Fibroblast of lung (primary cell): ENCODE data around the gene FMO4. TPM values are rescaled to one million over a fixed set of nuclear protein-coding genes. Genes with fewer than 3 reads are reported as not detected.

Experiments
- DNase-seq, 2 donors: peaks; one replicate each; pipeline versions ENCODE4 v3.0.0 to v3.0.0-alpha.2; 2010; ENCODE audit warnings: low read depth in 2 of 2
- H2AFZ ChIP-seq: 2 replicates; pipeline ENCODE4 v1.5.1; 2012; ENCODE audit warnings: low read length, control low read depth, inconsistent platforms
- H3K27ac ChIP-seq: 2 replicates; pipeline ENCODE4 v1.5.1; 2011; ENCODE audit warnings: low read length, control low read depth; ENCODE audit not compliant: insufficient read depth
- H3K27me3 ChIP-seq: 2 replicates; pipeline ENCODE4 v1.5.1; 2011; ENCODE audit warnings: mild to moderate bottlenecking, low read length; ENCODE audit not compliant: control insufficient read depth, insufficient read depth
- H3K36me3 ChIP-seq: 2 replicates; pipeline ENCODE4 v1.5.1; 2011; ENCODE audit warnings: low read length; ENCODE audit not compliant: control insufficient read depth, insufficient read depth
- H3K4me1 ChIP-seq: 2 replicates; pipeline ENCODE4 v1.5.1; 2011; ENCODE audit warnings: low read length; ENCODE audit not compliant: control insufficient read depth, insufficient read depth; ENCODE audit errors: extremely low read depth
- H3K4me2 ChIP-seq: 2 replicates; pipeline ENCODE4 v1.5.1; 2011; ENCODE audit warnings: low read length, control low read depth; ENCODE audit not compliant: insufficient read depth; ENCODE audit errors: extremely low read depth
- H3K4me3 ChIP-seq, 4 experiments: fragments of 200-600 bp in 1 of 4; sonication (generic) in 1 of 4; replicated peaks in 1 of 4; 2 replicates each; pipeline ENCODE4 v1.5.1; 2011 to 2016; ENCODE audit warnings: low read length in 4 of 4, low read depth in 3 of 4, mild to moderate bottlenecking in 3 of 4, control low read depth in 2 of 4, inconsistent platforms in 1 of 4, mixed read lengths in 1 of 4; ENCODE audit not compliant: insufficient read depth in 1 of 4; ENCODE audit errors: control extremely low read depth in 1 of 4
- H3K79me2 ChIP-seq: 2 replicates; pipeline ENCODE4 v1.5.1; 2012; ENCODE audit warnings: mild to moderate bottlenecking, low read length, inconsistent platforms; ENCODE audit not compliant: control insufficient read depth, insufficient read depth
- H3K9ac ChIP-seq: 2 replicates; pipeline ENCODE4 v1.5.1; 2011; ENCODE audit warnings: mild to moderate bottlenecking, low read length, control low read depth; ENCODE audit not compliant: insufficient read depth
- H3K9me3 ChIP-seq: 2 replicates; pipeline ENCODE4 v1.5.1; 2012; ENCODE audit warnings: low read depth, low read length; ENCODE audit not compliant: control insufficient read depth, insufficient read depth
- H4K20me1 ChIP-seq: 2 replicates; pipeline ENCODE4 v1.5.1; 2011; ENCODE audit warnings: low read length; ENCODE audit not compliant: control insufficient read depth, insufficient read depth; ENCODE audit errors: extremely low read depth
- CTCF ChIP-seq, 2 donors: IDR thresholded peaks in 1 of 2; conservative IDR thresholded peaks in 1 of 2; 1 replicate in 1 of 2; 2 replicates in 1 of 2; pipeline ENCODE4 v1.5.1; 2011 to 2012; ENCODE audit warnings: low read length in 2 of 2, control low read depth in 1 of 2, inconsistent platforms in 1 of 2, low read depth in 1 of 2, mild to moderate bottlenecking in 1 of 2
- EZH2 ChIP-seq: IDR thresholded peaks from 2 replicates; pipeline ENCODE4 v1.5.1; 2012; ENCODE audit warnings: low read length, control low read depth, mild to moderate bottlenecking; ENCODE audit errors: missing control alignments
- polyA plus RNA-seq, 2 donors: library from polyadenylated mRNA; depleted of rRNA in 1 of 2; stranded (reverse) in 1 of 2; unstranded in 1 of 2; fragments of >200 nt; gene quantifications; 2 replicates each; pipeline ENCODE4 v1.2.1, GENCODE V29; 2011 to 2012; ENCODE audit warnings: missing spikeins in 1 of 2
- total RNA-seq: library from RNA; depleted of rRNA; stranded (reverse); fragments of >200 nt; gene quantifications from 2 replicates; pipeline ENCODE4 v1.2.1, GENCODE V29; 2014

Gene FMO4
- total and polyA plus RNA-seq, 2 donors (not counting 1 experiment from before 2014, with no cell fraction given) = 5.5 to 7.3 TPM

GRCh38 chr1:171343727-171344472 is 29.9 kb downstream of the FMO4 start:
- Histone ChIP-seq H3K36me3 (no peaks in the 10 kb centered on the region), H3K27ac (no peak overlapping the region), H3K4me3 (no peak overlapping the region), H4K20me1 (no peaks in the 10 kb centered on the region), H3K9ac (no peak overlapping the region), H3K27me3 (peaks cover 3% of the 10 kb centered on the region), H3K9me3 (no peaks in the 10 kb centered on the region), H3K79me2 (no peaks in the 10 kb centered on the region), H3K4me2 (no peak overlapping the region), H2AFZ (no peak overlapping the region), H3K4me1 (no peaks in the 10 kb centered on the region)
- peak in 1 of 2 donors; percentile 24 for DNase-seq
- TF ChIP-seq CTCF (conservative IDR thresholded peaks at IDR 0.05 in 1 of 2, IDR thresholded peaks at IDR 0.05 in 1 of 2; ENCODE audit: low read depth in 1 of 2, low read length in 2 of 2) = no peak
- TF ChIP-seq EZH2 = no peak

GRCh38 chr1:171344473-171344820 is 30.5 kb downstream of the FMO4 start:
- no peak overlapping the region for H2AFZ ChIP-seq
- no peaks in the 10 kb centered on the region for H3K79me2 ChIP-seq
- peak in 1 of 2 donors; percentile 66 for DNase-seq
- H3K4me1 ChIP-seq = no peaks in the 10 kb centered on the region
- H4K20me1 ChIP-seq = no peaks in the 10 kb centered on the region
- no peak for TF ChIP-seq EZH2
- TF ChIP-seq CTCF (conservative IDR thresholded peaks at IDR 0.05 in 1 of 2, IDR thresholded peaks at IDR 0.05 in 1 of 2; ENCODE audit: low read depth in 1 of 2, low read length in 2 of 2) = no peak
- no peaks in the 10 kb centered on the region for H3K36me3 ChIP-seq
- H3K27ac ChIP-seq = no peak overlapping the region
- no peak overlapping the region for H3K4me2 ChIP-seq
- H3K9ac ChIP-seq = no peak overlapping the region
- peaks cover 3% of the 10 kb centered on the region for H3K27me3 ChIP-seq
- H3K9me3 ChIP-seq = no peaks in the 10 kb centered on the region
- H3K4me3 ChIP-seq = no peak overlapping the region

DNA sequence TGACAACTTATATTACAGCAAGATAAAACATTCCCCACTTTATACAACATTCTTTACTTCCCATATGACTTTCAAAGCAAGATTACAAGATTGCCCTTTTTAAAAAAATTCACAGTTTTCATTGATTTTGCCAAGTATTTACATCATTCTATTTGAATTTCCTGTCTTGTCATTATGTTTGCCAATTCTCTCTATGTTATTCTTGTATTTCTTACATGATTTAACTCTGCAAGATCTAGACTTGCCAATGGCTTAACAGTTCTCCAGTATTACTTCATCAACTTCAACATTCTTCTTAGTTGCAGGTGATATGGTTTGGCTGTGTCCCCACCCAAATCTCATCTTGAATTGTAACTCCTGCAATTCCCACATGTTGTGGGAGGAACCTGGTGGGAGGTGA is 31.6 kb downstream of the FMO4 start:
- TF ChIP-seq CTCF (conservative IDR thresholded peaks at IDR 0.05 in 1 of 2, IDR thresholded peaks at IDR 0.05 in 1 of 2; ENCODE audit: low read depth in 1 of 2, low read length in 2 of 2) = no peak
- TF ChIP-seq EZH2 = no peak
- Histone ChIP-seq H3K9ac (no peak overlapping the region), H4K20me1 (no peaks in the 10 kb centered on the region), H3K79me2 (no peaks in the 10 kb centered on the region), H3K27ac (no peak overlapping the region), H3K27me3 (no peaks in the 10 kb centered on the region), H2AFZ (no peak overlapping the region), H3K4me3 (no peak overlapping the region), H3K4me2 (no peak overlapping the region), H3K36me3 (no peaks in the 10 kb centered on the region), H3K4me1 (no peaks in the 10 kb centered on the region), H3K9me3 (no peaks in the 10 kb centered on the region)
- peak; percentile 35 to 53 for DNase-seq
